Keratinocyte (primary cell): ENCODE results near the gene SSTR3. TPM values are rescaled to one million over a fixed set of nuclear protein-coding genes. Genes with fewer than 3 reads are reported as not detected.

Experiments used
- DNase-seq: peaks from one replicate; pipeline ENCODE4 v3.0.0-alpha.2; 2011; ENCODE audit warnings: low read depth, missing footprints, low spot score
- FAIRE-seq: peaks from 2 replicates; lab custom pipeline; 2011; peaks lifted over from hg19 to GRCh38; lab: Jason Lieb, UNC
- H2AFZ ChIP-seq: 2 replicates; pipeline ENCODE4 v1.6.0; 2012; ENCODE audit warnings: low read length, control low read depth, inconsistent platforms; ENCODE audit not compliant: control insufficient read depth
- H3K27ac ChIP-seq: 2 replicates; pipeline ENCODE4 v1.5.1; 2011; ENCODE audit warnings: low read length; ENCODE audit not compliant: control insufficient read depth, insufficient read depth
- H3K27me3 ChIP-seq: 3 replicates; pipeline ENCODE4 v1.6.0; 2011; ENCODE audit warnings: low read length; ENCODE audit not compliant: control insufficient read depth, insufficient read depth; ENCODE audit errors: extremely low read depth
- H3K36me3 ChIP-seq, 2 experiments: 2 replicates in 1 of 2; 3 replicates in 1 of 2; pipeline ENCODE4 v1.5.1; 2011; ENCODE audit warnings: low read length in 2 of 2, mild to moderate bottlenecking in 1 of 2; ENCODE audit not compliant: control insufficient read depth in 2 of 2, insufficient read depth in 2 of 2; ENCODE audit errors: extremely low read depth in 1 of 2
- H3K4me1 ChIP-seq: 3 replicates; pipeline ENCODE4 v1.5.1; 2011; ENCODE audit warnings: low read length; ENCODE audit not compliant: control insufficient read depth, insufficient read depth; ENCODE audit errors: extremely low read depth
- H3K4me2 ChIP-seq: 3 replicates; pipeline ENCODE4 v1.6.0; 2011; ENCODE audit warnings: low read depth, low read length; ENCODE audit not compliant: control insufficient read depth, insufficient read depth; ENCODE audit errors: extremely low read depth
- H3K4me3 ChIP-seq, 3 experiments: fragments of 200-600 bp in 1 of 3; sonication (generic) in 1 of 3; 2 replicates in 2 of 3; 3 replicates in 1 of 3; pipeline ENCODE4 v1.5.1; 2011 to 2016; ENCODE audit warnings: low read length in 3 of 3, mild to moderate bottlenecking in 3 of 3, control low read depth in 2 of 3, inconsistent platforms in 1 of 3, low read depth in 1 of 3, mixed read lengths in 1 of 3, mixed run types in 1 of 3, moderate library complexity in 1 of 3; ENCODE audit not compliant: control insufficient read depth in 2 of 3, insufficient read depth in 2 of 3; ENCODE audit errors: extremely low read depth in 1 of 3
- H3K79me2 ChIP-seq: 2 replicates; pipeline ENCODE4 v1.6.0; 2012; ENCODE audit warnings: low read length; ENCODE audit not compliant: control insufficient read depth, insufficient read depth
- H3K9ac ChIP-seq: 3 replicates; pipeline ENCODE4 v1.6.0; 2011; ENCODE audit warnings: low read length; ENCODE audit not compliant: control insufficient read depth, insufficient read depth; ENCODE audit errors: extremely low read depth
- H3K9me1 ChIP-seq: 3 replicates; pipeline ENCODE4 v1.6.0; 2011; ENCODE audit warnings: low read length; ENCODE audit not compliant: control insufficient read depth, insufficient read depth; ENCODE audit errors: extremely low read depth
- H3K9me3 ChIP-seq: 2 replicates; pipeline ENCODE4 v1.5.1; 2012; ENCODE audit warnings: low read depth, low read length; ENCODE audit not compliant: control insufficient read depth
- H4K20me1 ChIP-seq: 3 replicates; pipeline ENCODE4 v1.6.0; 2011; ENCODE audit warnings: low read length; ENCODE audit not compliant: control insufficient read depth, insufficient read depth; ENCODE audit errors: extremely low read depth
- CTCF ChIP-seq, 3 experiments: IDR thresholded peaks in 1 of 3; conservative IDR thresholded peaks in 1 of 3; optimal IDR thresholded peaks in 1 of 3; 2 replicates in 2 of 3; 3 replicates in 1 of 3; pipeline versions ENCODE3 to v1.5.1; 2011; ENCODE audit warnings: low read length in 3 of 3, mild to moderate bottlenecking in 3 of 3, moderate library complexity in 2 of 3, control low read depth in 1 of 3, inconsistent platforms in 1 of 3; ENCODE audit not compliant: insufficient read depth in 2 of 3; ENCODE audit errors: extremely low read depth in 1 of 3
- EZH2 ChIP-seq: IDR thresholded peaks from one replicate; pipeline ENCODE4 v1.6.1; 2012; ENCODE audit warnings: inconsistent platforms, mild to moderate bottlenecking, low read length, moderate library complexity
- dilution Hi-C: fragments of 300-500 bp; cut with MboI; formaldehyde crosslinking; loops from one replicate; pipeline ENCODE4 v1.7.0; 2020; ENCODE audit warnings: low sequenced_read_pairs; ENCODE audit not compliant: extremely low pct_ligation_motif_present
- polyA plus RNA-seq, 5 experiments: library from polyadenylated mRNA; depleted of rRNA in 3 of 5; stranded (reverse) in 3 of 5; stranded (forward) in 1 of 5; unstranded in 1 of 5; fragments of >200 nt; gene quantifications; 1 replicate in 1 of 5; 2 replicates in 3 of 5; 3 replicates in 1 of 5; pipeline versions ENCODE4 v1.2.1 to v1.2.3, GENCODE V29; 2011 to 2012; ENCODE audit warnings: missing spikeins in 2 of 5, low read depth in 1 of 5, low replicate concordance in 1 of 5

Gene SSTR3
- polyA plus RNA-seq, 1 donor (not counting 4 experiments of a cell fraction or from before 2014, with no cell fraction given), result not detected

- H3K9ac ChIP-seq, result no peak overlapping the region
- DNase-seq (no peak), FAIRE-seq (peak; percentile 83)
- no peaks in the 10 kb centered on the region for H3K79me2 ChIP-seq
- H2AFZ ChIP-seq, result peak overlapping the region; percentile 47
- peaks cover 2% of the 10 kb centered on the region for H3K4me1 ChIP-seq
- no peaks in the 10 kb centered on the region for H3K9me3 ChIP-seq
- no peaks in the 10 kb centered on the region for H3K9me1 ChIP-seq
- no peaks in the 10 kb centered on the region for H3K27me3 ChIP-seq
- no peaks in the 10 kb centered on the region for H4K20me1 ChIP-seq
- H3K36me3 ChIP-seq, result no peaks in the 10 kb centered on the region
- TF ChIP-seq EZH2 (no peak), CTCF (optimal IDR thresholded peaks at IDR 0.05 in 1 of 3, IDR thresholded peaks at IDR 0.05 in 1 of 3, conservative IDR thresholded peaks at IDR 0.05 in 1 of 3; ENCODE audit: extremely low read depth in 1 of 3, insufficient read depth in 2 of 3, low read length in 3 of 3) (peak; percentile 89 to 97 (median 96))
- H3K4me3 ChIP-seq, result no peak overlapping the region
- dilution Hi-C loops, result no loop called here
- no peak overlapping the region for H3K27ac ChIP-seq
- peak overlapping the region; percentile 26 for H3K4me2 ChIP-seq
These were observed 45.6 kb downstream of the SSTR3 start for GRCh38 chr22:37166675-37167066.

DNA sequence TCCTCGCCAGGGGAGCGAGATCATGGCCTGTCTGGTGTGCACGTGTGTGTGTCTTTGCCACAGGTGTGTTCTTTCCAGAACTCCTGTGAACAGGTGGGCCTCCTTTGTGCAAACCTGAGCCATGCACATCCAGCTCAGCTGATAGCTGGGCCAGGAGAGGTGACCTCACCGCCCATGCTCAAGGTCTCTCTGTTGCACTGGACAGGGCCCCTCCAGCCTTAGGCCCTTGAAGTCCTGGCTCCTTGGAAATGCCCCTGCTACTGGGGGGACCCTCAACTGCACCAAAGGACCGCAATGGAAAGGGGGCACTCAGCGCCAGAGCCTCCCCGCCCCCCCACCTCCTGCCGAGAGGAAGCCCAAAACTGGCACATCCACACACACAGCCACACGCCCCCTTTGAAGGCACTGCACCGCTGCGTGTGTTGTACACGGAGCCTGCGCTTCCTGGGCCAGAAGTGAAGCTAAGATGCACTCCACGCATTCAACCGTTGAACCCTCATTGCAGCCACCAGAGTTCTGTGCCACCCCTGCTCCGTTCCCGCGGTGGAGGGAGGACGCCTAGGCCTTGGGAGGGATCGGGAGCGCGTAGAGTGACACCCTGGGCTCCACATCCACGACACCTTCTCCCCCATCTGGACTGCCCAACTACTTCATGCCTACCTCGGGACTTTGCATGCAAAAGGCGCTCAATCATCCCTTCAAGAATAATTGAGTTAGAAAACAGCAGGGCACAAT is 46.2 kb downstream of the SSTR3 start:
- Histone ChIP-seq H3K4me2 (no peak overlapping the region), H3K27ac (no peak overlapping the region), H3K27me3 (no peaks in the 10 kb centered on the region), H3K9ac (no peak overlapping the region), H3K36me3 (no peaks in the 10 kb centered on the region), H3K4me3 (no peak overlapping the region), H3K9me1 (no peaks in the 10 kb centered on the region), H3K79me2 (no peaks in the 10 kb centered on the region), H3K4me1 (peaks cover 2% of the 10 kb centered on the region), H3K9me3 (no peaks in the 10 kb centered on the region), H2AFZ (no peak overlapping the region), H4K20me1 (no peaks in the 10 kb centered on the region)
- DNase-seq (no peak), FAIRE-seq (no peak)
- TF ChIP-seq EZH2 (no peak), CTCF (optimal IDR thresholded peaks at IDR 0.05 in 1 of 3, IDR thresholded peaks at IDR 0.05 in 1 of 3, conservative IDR thresholded peaks at IDR 0.05 in 1 of 3; ENCODE audit: extremely low read depth in 1 of 3, insufficient read depth in 2 of 3, low read length in 3 of 3) (no peak)
- dilution Hi-C loops, result no loop called here
